Ovary (tissue), 3 donors: ENCODE measurements around the gene CALY.

Experiments
- EP300 ChIP-seq: sonication (generic); formaldehyde crosslinking; IDR thresholded peaks from one replicate; pipeline ENCODE4 v1.6.1; 2017; ENCODE audit warnings: antibody characterized with exemption
- POLR2A ChIP-seq: fragments of 450-650 bp; IDR thresholded peaks from one replicate; pipeline ENCODE4 v1.6.1; 2017; ENCODE audit warnings: antibody characterized with exemption, mild to moderate bottlenecking, moderate library complexity
- TF ChIP-seq, protein P1 (sequence below), 3 donors: fragments of 450-650 bp in 2 of 3; fragments of 200-600 bp in 1 of 3; IDR thresholded peaks; one replicate each; pipeline versions ENCODE4 v1.5.1 to v1.8.0; 2016 to 2022; ENCODE audit warnings: antibody characterized with exemption in 3 of 3, mild to moderate bottlenecking in 1 of 3
- donor health status: DM: no; HTN: no; CAD: no.

DNA sequence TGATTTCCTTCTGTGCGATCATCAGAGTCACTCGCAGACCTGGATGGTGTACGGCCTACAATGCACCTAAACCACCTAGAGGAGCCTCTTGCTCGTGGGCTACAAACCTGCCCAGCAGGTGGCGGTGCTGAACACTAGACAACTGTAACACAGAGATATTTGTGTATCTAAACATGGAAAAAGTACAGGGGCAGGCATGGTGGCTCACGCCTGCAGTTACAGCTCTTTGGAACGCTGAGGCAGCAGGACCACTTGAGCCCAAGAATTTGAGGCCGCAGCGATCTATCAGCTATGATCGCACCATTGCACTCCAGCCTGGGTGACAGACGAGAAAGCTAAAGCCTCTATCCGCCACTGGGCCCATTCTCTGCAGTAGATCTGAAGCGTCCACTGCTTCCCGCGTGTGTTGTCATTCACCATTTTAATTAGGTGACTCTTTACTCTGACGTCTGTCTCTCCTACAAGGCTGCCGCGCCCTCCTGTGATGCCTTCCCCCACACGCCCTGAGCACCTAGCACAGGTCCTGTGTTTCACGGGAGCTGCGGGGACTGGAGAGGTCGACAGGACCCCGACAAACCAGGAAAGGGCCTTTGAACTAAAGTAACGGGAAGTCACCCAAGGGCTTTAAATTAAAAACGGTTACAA is 28.8 kb downstream of the CALY start:
- TF ChIP-seq, protein P1, sequence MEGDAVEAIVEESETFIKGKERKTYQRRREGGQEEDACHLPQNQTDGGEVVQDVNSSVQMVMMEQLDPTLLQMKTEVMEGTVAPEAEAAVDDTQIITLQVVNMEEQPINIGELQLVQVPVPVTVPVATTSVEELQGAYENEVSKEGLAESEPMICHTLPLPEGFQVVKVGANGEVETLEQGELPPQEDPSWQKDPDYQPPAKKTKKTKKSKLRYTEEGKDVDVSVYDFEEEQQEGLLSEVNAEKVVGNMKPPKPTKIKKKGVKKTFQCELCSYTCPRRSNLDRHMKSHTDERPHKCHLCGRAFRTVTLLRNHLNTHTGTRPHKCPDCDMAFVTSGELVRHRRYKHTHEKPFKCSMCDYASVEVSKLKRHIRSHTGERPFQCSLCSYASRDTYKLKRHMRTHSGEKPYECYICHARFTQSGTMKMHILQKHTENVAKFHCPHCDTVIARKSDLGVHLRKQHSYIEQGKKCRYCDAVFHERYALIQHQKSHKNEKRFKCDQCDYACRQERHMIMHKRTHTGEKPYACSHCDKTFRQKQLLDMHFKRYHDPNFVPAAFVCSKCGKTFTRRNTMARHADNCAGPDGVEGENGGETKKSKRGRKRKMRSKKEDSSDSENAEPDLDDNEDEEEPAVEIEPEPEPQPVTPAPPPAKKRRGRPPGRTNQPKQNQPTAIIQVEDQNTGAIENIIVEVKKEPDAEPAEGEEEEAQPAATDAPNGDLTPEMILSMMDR (IDR thresholded peaks at IDR 0.05), result no peak
- TF ChIP-seq POLR2A, result no peak
- no peak for TF ChIP-seq EP300
